Coronary artery (tissue), 2 donors: Measurements from ENCODE around the gene ADAMTS8.

Experiments used
- DNase-seq: peaks from one replicate; pipeline ENCODE4 v3.0.0-alpha.2; 2017; ENCODE audit warnings: low spot score
- H3K27ac ChIP-seq, 2 donors: fragments of 200-600 bp; sonication (generic); one replicate each; pipeline ENCODE4 v1.5.1; 2016 to 2019
- H3K4me3 ChIP-seq: fragments of 200-600 bp; sonication (generic); 2 replicates; pipeline ENCODE4 v1.5.1; 2016; ENCODE audit warnings: mild to moderate bottlenecking, moderate library complexity
- TF ChIP-seq, protein P1 (sequence below): fragments of 200-600 bp; sonication (generic); IDR thresholded peaks from one replicate; pipeline ENCODE4 v1.5.1; 2019; ENCODE audit warnings: antibody characterized with exemption

The ADAMTS8 gene, protein sequence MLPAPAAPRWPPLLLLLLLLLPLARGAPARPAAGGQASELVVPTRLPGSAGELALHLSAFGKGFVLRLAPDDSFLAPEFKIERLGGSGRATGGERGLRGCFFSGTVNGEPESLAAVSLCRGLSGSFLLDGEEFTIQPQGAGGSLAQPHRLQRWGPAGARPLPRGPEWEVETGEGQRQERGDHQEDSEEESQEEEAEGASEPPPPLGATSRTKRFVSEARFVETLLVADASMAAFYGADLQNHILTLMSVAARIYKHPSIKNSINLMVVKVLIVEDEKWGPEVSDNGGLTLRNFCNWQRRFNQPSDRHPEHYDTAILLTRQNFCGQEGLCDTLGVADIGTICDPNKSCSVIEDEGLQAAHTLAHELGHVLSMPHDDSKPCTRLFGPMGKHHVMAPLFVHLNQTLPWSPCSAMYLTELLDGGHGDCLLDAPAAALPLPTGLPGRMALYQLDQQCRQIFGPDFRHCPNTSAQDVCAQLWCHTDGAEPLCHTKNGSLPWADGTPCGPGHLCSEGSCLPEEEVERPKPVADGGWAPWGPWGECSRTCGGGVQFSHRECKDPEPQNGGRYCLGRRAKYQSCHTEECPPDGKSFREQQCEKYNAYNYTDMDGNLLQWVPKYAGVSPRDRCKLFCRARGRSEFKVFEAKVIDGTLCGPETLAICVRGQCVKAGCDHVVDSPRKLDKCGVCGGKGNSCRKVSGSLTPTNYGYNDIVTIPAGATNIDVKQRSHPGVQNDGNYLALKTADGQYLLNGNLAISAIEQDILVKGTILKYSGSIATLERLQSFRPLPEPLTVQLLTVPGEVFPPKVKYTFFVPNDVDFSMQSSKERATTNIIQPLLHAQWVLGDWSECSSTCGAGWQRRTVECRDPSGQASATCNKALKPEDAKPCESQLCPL

DNA sequence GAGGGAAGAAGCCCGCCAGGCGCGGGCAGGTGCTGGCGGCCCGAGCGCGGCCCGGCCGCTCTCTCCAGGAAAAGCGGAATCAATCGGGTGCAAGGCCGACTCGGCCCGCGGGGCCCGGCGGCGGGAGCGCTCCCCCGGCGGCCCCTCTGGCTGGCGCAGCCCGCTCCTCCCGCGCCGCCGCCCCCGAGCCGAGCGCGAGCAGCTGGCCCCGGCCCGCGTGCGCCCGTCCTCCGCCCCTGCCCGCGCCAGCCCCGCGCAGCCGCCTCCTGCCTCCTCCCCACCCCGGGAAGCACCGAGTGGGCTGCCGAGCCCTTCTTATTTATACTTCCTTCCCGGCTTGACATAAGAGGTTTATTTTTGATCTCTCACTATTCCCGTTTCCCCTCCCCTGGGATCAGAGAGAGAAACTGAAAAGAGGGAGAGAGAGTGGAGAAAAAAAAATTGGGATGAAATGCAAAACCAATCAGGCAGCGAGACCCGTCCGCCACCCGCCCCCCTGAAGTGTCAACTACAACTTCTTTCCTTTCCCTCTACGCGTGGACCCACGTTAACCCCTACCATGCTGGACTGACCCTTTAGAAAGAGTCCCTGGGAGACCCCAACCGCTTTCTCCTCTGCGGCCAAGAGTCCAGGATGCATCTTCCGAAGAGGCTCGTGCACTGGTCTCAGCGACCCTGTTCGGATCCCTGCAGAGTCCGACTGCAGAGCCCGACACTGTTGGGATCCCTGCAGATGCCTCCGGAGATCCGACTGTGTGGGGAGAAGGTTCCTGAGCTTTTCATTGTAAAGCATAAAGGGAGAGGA, at the start of gene ADAMTS8:
TSS of gene ADAMTS8 (minus strand) at position 294 of the 804 bp plus-strand sequence. CDS start 323 bp downstream, outside the sequence.
- TF ChIP-seq, protein P1, sequence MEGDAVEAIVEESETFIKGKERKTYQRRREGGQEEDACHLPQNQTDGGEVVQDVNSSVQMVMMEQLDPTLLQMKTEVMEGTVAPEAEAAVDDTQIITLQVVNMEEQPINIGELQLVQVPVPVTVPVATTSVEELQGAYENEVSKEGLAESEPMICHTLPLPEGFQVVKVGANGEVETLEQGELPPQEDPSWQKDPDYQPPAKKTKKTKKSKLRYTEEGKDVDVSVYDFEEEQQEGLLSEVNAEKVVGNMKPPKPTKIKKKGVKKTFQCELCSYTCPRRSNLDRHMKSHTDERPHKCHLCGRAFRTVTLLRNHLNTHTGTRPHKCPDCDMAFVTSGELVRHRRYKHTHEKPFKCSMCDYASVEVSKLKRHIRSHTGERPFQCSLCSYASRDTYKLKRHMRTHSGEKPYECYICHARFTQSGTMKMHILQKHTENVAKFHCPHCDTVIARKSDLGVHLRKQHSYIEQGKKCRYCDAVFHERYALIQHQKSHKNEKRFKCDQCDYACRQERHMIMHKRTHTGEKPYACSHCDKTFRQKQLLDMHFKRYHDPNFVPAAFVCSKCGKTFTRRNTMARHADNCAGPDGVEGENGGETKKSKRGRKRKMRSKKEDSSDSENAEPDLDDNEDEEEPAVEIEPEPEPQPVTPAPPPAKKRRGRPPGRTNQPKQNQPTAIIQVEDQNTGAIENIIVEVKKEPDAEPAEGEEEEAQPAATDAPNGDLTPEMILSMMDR = no peak
- peak within 1 kb of the TSS; percentile 80 for H3K4me3 ChIP-seq
- DNase-seq = no peak
- H3K27ac ChIP-seq = peak within 1 kb of the TSS; percentile 51 to 69

- peak overlapping the region; percentile 25 for H3K4me3 ChIP-seq
- TF ChIP-seq, protein P1 = no peak
- peak overlapping the region; percentile 64 to 90 for H3K27ac ChIP-seq
- DNase-seq = no peak
These were observed 49.3 kb upstream of the ADAMTS8 start for GRCh38 chr11:130477586-130478203.

- Histone ChIP-seq H3K27ac (peak overlapping the region; percentile 64 to 90), H3K4me3 (no peak overlapping the region)
- TF ChIP-seq, protein P1 = no peak
- no peak for DNase-seq
These were observed 48.6 kb upstream of the ADAMTS8 start for GRCh38 chr11:130476922-130477491.

DNA sequence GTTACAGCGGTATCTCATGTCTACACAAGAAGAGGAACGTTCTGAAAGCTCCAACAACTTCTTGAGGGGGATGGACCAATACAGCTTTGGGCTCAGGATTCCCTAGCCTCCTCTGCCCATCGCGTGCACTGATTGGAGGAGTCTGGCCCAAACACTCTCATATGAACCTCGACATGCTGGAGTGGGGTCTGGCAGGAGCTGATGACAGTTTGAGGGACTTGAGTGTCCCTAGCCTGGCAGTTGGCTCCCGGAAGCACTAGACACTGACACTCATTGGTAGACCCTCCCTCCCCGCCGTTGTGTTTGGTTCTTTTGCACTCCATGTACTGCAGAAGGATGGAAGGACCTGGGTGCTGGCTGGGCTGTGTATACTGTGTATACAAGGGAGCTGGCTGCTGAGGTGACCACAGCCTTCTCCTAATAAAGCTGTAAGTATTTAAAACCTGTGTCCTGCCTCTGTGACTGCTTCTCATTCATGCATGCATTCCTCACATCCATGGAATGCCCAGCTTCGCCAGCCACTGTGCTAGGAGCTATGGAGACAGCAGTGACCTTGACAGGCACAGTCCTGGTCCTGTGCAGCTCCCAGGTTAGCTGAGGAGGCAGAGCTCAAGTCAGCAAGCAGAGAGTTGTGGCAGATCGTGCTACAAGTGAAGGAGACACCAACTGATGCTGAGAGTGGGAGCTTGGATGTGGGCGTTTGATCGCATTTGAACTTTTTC, 48.0 kb upstream of the ADAMTS8 start:
- no peak for DNase-seq
- TF ChIP-seq, protein P1 = no peak
- Histone ChIP-seq H3K27ac (peak overlapping the region; percentile 64 to 71), H3K4me3 (no peak overlapping the region)

DNA sequence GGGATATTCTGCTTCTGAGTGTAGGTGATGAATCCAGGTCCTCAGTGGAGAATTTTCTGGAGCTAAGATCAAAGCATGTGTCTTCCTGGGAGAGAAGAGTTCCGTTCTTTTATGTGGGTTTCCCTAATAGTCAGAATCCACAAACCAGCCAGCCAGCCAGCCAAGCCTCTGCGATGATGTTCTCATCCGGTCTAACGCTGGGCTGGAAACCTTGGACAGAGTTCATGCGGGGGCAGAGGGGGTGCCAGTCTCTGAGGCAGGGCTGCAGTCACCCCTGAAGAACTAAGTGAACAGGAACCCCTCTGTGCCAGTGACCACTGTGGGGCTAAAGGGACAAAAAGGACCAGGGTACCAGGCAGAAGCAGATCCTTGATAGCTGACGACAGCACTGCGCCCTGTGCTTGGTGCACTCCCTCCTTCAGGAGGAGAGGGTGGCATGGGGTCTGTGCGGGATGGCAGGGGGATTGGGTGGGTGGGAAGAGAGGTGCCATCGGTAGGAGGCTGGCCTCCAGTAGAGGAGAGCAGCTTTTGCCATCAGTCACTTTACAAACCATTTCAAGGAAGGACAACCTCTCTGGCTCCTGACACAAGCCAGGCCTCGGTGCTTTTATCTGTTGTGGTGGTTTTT, 47.1 kb upstream of the ADAMTS8 start:
- no peak for DNase-seq
- TF ChIP-seq, protein P1 = no peak
- Histone ChIP-seq H3K4me3 (no peak overlapping the region), H3K27ac (peak overlapping the region in 1 of 2 donors; percentile 39)
